C4-2B (cell line): Measurements from ENCODE around the gene MCM9.

Experiments used
- H3K27ac ChIP-seq: fragments of 450-650 bp; 2 replicates; pipeline ENCODE4 v1.5.1; 2017
- CTCF ChIP-seq: fragments of 450-650 bp; conservative IDR thresholded peaks from 2 replicates; pipeline ENCODE4 v1.5.1; 2017; ENCODE audit warnings: mild to moderate bottlenecking
- ZFX ChIP-seq: fragments of 450-650 bp; IDR thresholded peaks from 2 replicates; pipeline ENCODE4 v1.6.1; 2017

Gene MCM9

DNA sequence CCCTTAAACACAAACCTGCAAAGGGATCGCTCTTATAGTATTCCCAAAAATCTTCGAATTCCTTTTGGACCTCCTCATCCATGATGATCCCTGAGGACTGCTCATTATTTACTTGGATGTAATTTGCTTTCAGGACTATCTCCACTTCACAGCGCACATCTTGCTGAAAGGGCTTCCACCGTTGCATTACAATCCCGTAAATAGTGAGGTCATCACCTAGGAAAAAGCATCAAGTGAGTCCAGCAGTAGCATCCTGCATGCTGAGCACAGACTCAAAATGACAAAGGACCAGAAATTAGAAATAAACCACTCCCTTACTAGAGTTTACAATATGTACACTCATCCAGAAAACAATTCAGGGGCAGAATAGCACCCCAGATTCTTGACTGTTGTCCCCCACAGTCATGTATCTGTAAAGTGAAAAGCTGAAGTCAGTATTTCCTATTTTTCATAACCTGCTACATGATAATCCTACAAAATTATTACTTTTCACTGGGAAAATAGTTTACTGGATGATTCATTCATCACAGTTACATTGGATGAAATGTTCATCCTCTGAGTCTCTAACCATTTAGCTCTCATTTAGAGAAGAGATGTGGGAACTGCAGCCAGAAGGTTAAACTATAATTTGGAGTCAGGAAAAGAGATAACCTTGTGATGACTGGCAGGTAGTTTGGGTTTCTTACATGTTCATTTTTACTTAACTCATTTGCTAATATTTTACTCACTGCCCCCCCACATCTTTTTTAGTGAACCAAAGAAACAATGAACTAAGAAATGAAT is 17.2 kb downstream of the MCM9 start:
- TF ChIP-seq CTCF = no peak
- TF ChIP-seq ZFX = no peak
- no peak overlapping the region for H3K27ac ChIP-seq

DNA sequence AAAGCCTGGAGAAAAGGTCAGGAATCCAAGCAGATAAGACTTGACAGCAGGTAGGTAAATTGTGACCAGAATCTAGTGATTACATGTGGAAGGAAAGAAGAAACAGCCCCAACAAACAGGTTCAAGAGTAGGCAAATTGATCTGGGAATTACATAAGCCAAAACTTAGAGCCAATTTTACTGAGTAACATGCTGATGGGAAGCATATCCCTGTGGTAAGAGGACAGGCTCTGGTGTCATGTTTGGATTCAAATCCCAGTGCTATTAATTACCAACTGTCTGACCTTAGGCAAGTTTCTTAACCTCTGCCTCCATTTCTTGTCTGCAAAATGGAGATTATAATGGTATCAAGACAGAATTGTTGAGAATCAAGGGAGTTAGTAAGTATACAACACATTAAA is 20.4 kb downstream of the MCM9 start:
- no peak overlapping the region for H3K27ac ChIP-seq
- TF ChIP-seq CTCF = no peak

- TF ChIP-seq ZFX = no peak
- no peak for TF ChIP-seq CTCF
- no peak overlapping the region for H3K27ac ChIP-seq
Measured at GRCh38 chr6:118913161-118913560, 21.8 kb downstream of the MCM9 start.

GRCh38 chr6:118912646-118913045 is 22.3 kb downstream of the MCM9 start:
- H3K27ac ChIP-seq = no peak overlapping the region
- no peak for TF ChIP-seq ZFX
- TF ChIP-seq CTCF = no peak

GRCh38 chr6:118908441-118908840 is 26.5 kb downstream of the MCM9 start:
- TF ChIP-seq CTCF = no peak
- no peak for TF ChIP-seq ZFX
- no peak overlapping the region for H3K27ac ChIP-seq

DNA sequence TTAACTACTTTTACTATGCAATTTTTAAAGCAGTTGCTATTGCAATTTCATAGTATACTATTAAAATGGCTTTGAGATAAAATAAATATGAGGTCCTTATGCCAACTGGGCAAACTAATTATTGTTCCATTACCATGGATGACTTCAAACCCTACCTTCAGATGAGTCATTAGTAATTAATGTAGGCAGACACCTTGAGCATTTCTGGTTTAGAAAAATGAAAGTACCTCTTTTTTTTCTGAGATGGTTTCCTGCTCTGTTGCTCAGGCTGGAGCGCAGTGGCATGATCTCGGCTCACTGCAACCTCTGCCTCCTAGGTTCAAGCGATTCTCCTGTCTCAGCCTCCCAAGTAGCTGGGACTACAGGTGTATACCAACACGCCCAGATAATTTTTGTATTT is 29.1 kb downstream of the MCM9 start:
- no peak for TF ChIP-seq ZFX
- TF ChIP-seq CTCF = no peak

GRCh38 chr6:118905084-118905483 is 29.9 kb downstream of the MCM9 start:
- no peak overlapping the region for H3K27ac ChIP-seq
- TF ChIP-seq CTCF (no peak), ZFX (no peak)

More for the DNA sequence above, 29.1 kb downstream of the MCM9 start:
- H3K27ac ChIP-seq = no peak overlapping the region
